Ovary (tissue), 3 donors: ENCODE data around the gene PDXK.

Source experiments
- CTCF ChIP-seq, 3 donors: fragments of 450-650 bp in 2 of 3; fragments of 200-600 bp in 1 of 3; IDR thresholded peaks; one replicate each; pipeline versions ENCODE4 v1.5.1 to v1.8.0; 2016 to 2022; ENCODE audit warnings: antibody characterized with exemption in 3 of 3, mild to moderate bottlenecking in 1 of 3
- POLR2A ChIP-seq: fragments of 450-650 bp; IDR thresholded peaks from one replicate; pipeline ENCODE4 v1.6.1; 2017; ENCODE audit warnings: antibody characterized with exemption, mild to moderate bottlenecking, moderate library complexity
- donor health status: DM: no; HTN: no; CAD: no.

DNA sequence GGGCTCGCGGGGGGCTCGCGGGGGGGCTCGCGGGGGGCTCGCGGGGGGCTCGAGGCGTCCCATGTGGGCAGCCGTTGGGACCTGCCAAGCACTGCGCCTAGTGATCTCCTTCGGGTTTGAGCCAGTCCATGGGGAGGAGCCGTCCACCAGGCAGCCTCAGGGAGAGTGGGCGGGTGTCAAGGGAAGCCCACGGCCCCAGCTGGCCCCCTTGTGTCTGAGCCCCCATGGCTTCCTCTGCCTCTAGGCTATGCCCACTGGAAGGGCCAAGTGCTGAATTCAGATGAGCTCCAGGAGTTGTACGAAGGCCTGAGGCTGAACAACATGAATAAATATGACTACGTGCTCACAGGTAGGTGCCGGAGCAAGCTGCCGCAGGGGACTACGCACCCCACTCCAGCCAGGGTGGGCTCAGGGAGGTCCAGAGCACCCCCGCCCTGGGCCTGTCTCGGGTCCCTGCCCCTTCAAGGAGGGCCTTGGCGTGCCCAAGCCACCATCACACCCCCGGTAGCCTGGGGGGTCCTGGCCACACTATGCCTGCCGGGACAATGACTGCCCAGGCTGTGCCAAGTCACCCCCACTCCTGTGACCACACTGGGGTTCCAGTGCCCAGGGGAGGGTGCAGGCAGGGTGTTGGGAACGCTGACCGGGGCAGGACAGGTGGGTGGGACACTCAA is 22.6 kb downstream of the PDXK start:
- no peak for TF ChIP-seq CTCF (IDR thresholded peaks at IDR 0.05)
- TF ChIP-seq POLR2A: no peak
